ENCODE data around the gene GRM4.
A peak's percentile ranks its signal among the peaks of the same experiment; 100 is the strongest.

Gene GRM4

GRCh38 chr6:34084591-34085290, 61.1 kb downstream of the GRM4 start:
- peak; percentile 97 for DNase-seq (ENCODE audit: low spot score)

- peak; percentile 95 for DNase-seq (ENCODE audit: low spot score)
Observed at GRCh38 chr6:34082864-34083626, 62.8 kb downstream of the GRM4 start.

- no peak for DNase-seq (ENCODE audit: low spot score)
Observed at GRCh38 chr6:34082348-34082747, 63.5 kb downstream of the GRM4 start.

- no peak for DNase-seq (ENCODE audit: low spot score)
Observed at GRCh38 chr6:34080357-34080756, 65.5 kb downstream of the GRM4 start.

- no peak for DNase-seq (ENCODE audit: low spot score)
Observed at GRCh38 chr6:34079899-34080298, 66.0 kb downstream of the GRM4 start.

GRCh38 chr6:34075906-34076305, 70.0 kb downstream of the GRM4 start:
- DNase-seq (ENCODE audit: low spot score): no peak

- DNase-seq (ENCODE audit: low spot score): no peak
Observed at GRCh38 chr6:34074064-34074742, 71.7 kb downstream of the GRM4 start.

GRCh38 chr6:34073540-34073939, 72.3 kb downstream of the GRM4 start:
- no peak for DNase-seq (ENCODE audit: low spot score)

GRCh38 chr6:34072727-34073126, 73.2 kb downstream of the GRM4 start:
- DNase-seq (ENCODE audit: low spot score): no peak

- DNase-seq (ENCODE audit: low spot score): no peak
Observed at GRCh38 chr6:34071884-34072379, 74.0 kb downstream of the GRM4 start.

GRCh38 chr6:34071136-34071883, 74.6 kb downstream of the GRM4 start:
- DNase-seq (ENCODE audit: low spot score): no peak

GRCh38 chr6:34070315-34071135, 75.4 kb downstream of the GRM4 start:
- DNase-seq (ENCODE audit: low spot score): no peak

- no peak for DNase-seq (ENCODE audit: low spot score)
Observed at GRCh38 chr6:34068462-34069044, 77.3 kb downstream of the GRM4 start.

GRCh38 chr6:34067814-34068213, 78.1 kb downstream of the GRM4 start:
- DNase-seq (ENCODE audit: low spot score): peak; percentile 63

- no peak for DNase-seq (ENCODE audit: low spot score)
Observed at GRCh38 chr6:34066772-34067770, 78.8 kb downstream of the GRM4 start.

- no peak for DNase-seq (ENCODE audit: low spot score)
Observed at GRCh38 chr6:34066218-34066571, 79.7 kb downstream of the GRM4 start.

GRCh38 chr6:34065466-34066217, 80.2 kb downstream of the GRM4 start:
- peak; percentile 83 for DNase-seq (ENCODE audit: low spot score)

GRCh38 chr6:34064675-34065074, 81.2 kb downstream of the GRM4 start:
- DNase-seq (ENCODE audit: low spot score): no peak

- peak; percentile 96 for DNase-seq (ENCODE audit: low spot score)
Observed at GRCh38 chr6:34063651-34064050, 82.2 kb downstream of the GRM4 start.
